HG03175 (cell line): Measurements from ENCODE around the gene MICU2.

Experiments used
- ATAC-seq: cut with Tn5 transposase; IDR thresholded peaks from one replicate; pipeline ENCODE4 v1.9.1; 2021; ENCODE audit warnings: mild to moderate bottlenecking, moderate library complexity; ENCODE audit not compliant: unreplicated experiment

MICU2 gene

GRCh38 chr13:21501686-21502085, 102.3 kb downstream of the MICU2 start:
- ATAC-seq = no peak

- no peak for ATAC-seq
Measured at GRCh38 chr13:21486322-21486721, 117.6 kb downstream of the MICU2 start.

- no peak for ATAC-seq
Measured at GRCh38 chr13:21483748-21484147, 120.2 kb downstream of the MICU2 start.

GRCh38 chr13:21481359-21481758, 122.6 kb downstream of the MICU2 start:
- ATAC-seq = no peak

GRCh38 chr13:21478881-21479808, 124.8 kb downstream of the MICU2 start:
- ATAC-seq = no peak

GRCh38 chr13:21476893-21477472, 127.0 kb downstream of the MICU2 start:
- ATAC-seq = peak; percentile 84

GRCh38 chr13:21475115-21475514, 128.9 kb downstream of the MICU2 start:
- no peak for ATAC-seq

GRCh38 chr13:21470785-21471184, 133.2 kb downstream of the MICU2 start:
- ATAC-seq = no peak

GRCh38 chr13:21466527-21466926, 137.4 kb downstream of the MICU2 start:
- ATAC-seq = no peak

GRCh38 chr13:21465710-21466160, 138.2 kb downstream of the MICU2 start:
- no peak for ATAC-seq

- ATAC-seq = no peak
Measured at GRCh38 chr13:21463424-21463823, 140.5 kb downstream of the MICU2 start.

GRCh38 chr13:21461131-21461530, 142.8 kb downstream of the MICU2 start:
- no peak for ATAC-seq

- peak; percentile 88 for ATAC-seq
Measured at GRCh38 chr13:21458813-21459701, 144.9 kb downstream of the MICU2 start, which contains the start of gene ZDHHC20. ZDHHC20 (minus strand) TSS chr13:21459303; CDS start chr13:21459171, 132 bp downstream.

- ATAC-seq = peak; percentile 34
Measured at GRCh38 chr13:21458451-21458812, 145.5 kb downstream of the MICU2 start.

GRCh38 chr13:21453387-21454081, 150.4 kb downstream of the MICU2 start:
- ATAC-seq = no peak

- ATAC-seq = no peak
Measured at GRCh38 chr13:21450936-21451335, 153.0 kb downstream of the MICU2 start.

- no peak for ATAC-seq
Measured at GRCh38 chr13:21446656-21447055, 157.3 kb downstream of the MICU2 start.

GRCh38 chr13:21445759-21446158, 158.2 kb downstream of the MICU2 start:
- no peak for ATAC-seq

- ATAC-seq = no peak
Measured at GRCh38 chr13:21443171-21443570, 160.8 kb downstream of the MICU2 start.
